HAP-1 (cell line): ENCODE measurements around the gene ATF5.

ENCODE experiments used
- DNase-seq, 2 experiments: peaks; one replicate each; pipeline ENCODE4 v3.0.0-alpha.2; 2016 to 2020; ENCODE audit warnings: low spot score in 2 of 2
- H3K27me3 ChIP-seq: fragments of 250-450 bp; sonication (Bioruptor Pico); 2 replicates; pipeline ENCODE4 v1.5.1; 2020; ENCODE audit warnings: low read depth, mild to moderate bottlenecking, moderate library complexity
- H3K36me3 ChIP-seq: fragments of 250-450 bp; sonication (Bioruptor Pico); replicated peaks from 2 replicates; pipeline ENCODE4 v1.5.1; 2020; ENCODE audit warnings: mild to moderate bottlenecking
- H3K4me1 ChIP-seq: fragments of 250-450 bp; sonication (Bioruptor Pico); 2 replicates; pipeline ENCODE4 v1.5.1; 2020; ENCODE audit warnings: mild to moderate bottlenecking
- H3K4me3 ChIP-seq: fragments of 250-450 bp; sonication (Bioruptor Pico); 2 replicates; pipeline ENCODE4 v1.5.1; 2020; ENCODE audit warnings: mild to moderate bottlenecking, moderate library complexity
- H3K9me3 ChIP-seq: fragments of 250-450 bp; sonication (Bioruptor Pico); 2 replicates; pipeline ENCODE4 v1.5.1; 2020; ENCODE audit warnings: mild to moderate bottlenecking, moderate library complexity
- in situ Hi-C: fragments of 300-500 bp; cut with MboI; formaldehyde crosslinking; loops from 3 replicates; pipeline ENCODE4 v1.14.3; 2020; ENCODE audit warnings: low sequenced_read_pairs, inconsistent platforms, mixed read lengths

The ATF5 gene

DNA sequence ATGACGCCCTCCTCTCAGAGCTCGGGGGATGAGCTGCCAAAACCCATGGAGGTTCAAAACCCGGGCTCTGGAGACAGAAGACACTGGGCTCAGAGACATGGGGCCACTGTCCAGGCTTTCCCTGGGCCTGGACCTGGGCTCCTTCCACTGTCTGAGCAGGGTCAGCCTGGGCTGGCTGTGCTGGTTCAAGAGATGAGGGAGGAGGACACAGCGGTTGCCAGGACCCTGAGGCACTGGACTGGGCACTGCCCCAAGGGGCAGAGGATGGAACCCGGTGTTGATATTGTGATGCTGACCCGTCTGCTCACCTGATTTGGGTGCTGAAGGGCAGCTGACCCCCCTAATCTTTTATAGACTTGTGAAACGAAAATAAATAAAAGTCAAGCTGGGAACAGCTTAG lies 46.0 kb downstream of the ATF5 start:
- no peaks in the 10 kb centered on the region for H3K4me1 ChIP-seq
- H3K27me3 ChIP-seq = no peaks in the 10 kb centered on the region
- no peak overlapping the region for H3K4me3 ChIP-seq
- DNase-seq = no peak
- in situ Hi-C loops = no loop called here
- H3K9me3 ChIP-seq = no peaks in the 10 kb centered on the region
- H3K36me3 ChIP-seq = no peaks in the 10 kb centered on the region

DNA sequence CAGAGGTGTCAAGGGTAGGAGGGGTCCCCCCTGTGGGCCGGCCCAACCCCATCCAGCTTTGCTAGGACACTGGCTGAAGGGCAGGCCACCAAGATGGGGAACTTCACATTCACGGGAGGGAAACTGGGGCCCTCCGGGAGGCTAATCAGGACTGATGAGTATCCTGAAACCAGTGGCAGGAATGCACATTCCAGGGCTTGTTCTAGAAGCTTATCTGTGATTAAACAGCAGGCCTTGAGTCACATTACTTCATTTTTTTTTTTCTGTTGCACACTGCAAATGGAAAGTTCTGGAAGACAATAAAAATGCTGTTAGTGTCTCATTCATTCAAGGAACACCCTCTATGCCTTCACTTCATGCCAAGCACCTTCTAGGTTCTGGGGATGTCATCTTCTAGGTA lies 47.5 kb downstream of the ATF5 start:
- in situ Hi-C loops = no loop called here
- Histone ChIP-seq H3K27me3 (no peaks in the 10 kb centered on the region), H3K4me1 (no peaks in the 10 kb centered on the region), H3K36me3 (no peaks in the 10 kb centered on the region), H3K4me3 (no peak overlapping the region), H3K9me3 (no peaks in the 10 kb centered on the region)
- no peak for DNase-seq

DNA sequence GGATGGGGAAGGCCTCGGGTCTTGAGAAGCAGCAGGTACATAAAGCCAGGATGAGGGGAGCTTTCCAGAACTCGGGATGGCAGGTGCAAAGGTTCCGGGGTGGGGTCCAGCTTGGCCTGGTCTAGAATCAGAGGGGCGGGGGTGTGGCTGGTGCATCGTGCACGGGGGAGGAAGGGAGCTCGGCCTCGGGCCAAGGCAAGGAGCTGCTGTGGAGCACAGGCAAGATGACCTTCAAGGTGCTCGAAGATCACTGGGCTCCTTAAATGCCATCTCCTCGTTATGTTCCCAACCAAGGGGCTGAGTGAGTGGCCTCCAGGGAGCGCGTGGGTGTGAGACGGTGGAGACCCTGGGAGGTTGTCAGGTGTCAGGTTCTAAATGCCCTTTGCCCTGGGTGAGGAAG lies 48.1 kb downstream of the ATF5 start:
- Histone ChIP-seq H3K36me3 (no peaks in the 10 kb centered on the region), H3K27me3 (no peaks in the 10 kb centered on the region), H3K4me1 (no peaks in the 10 kb centered on the region), H3K9me3 (no peaks in the 10 kb centered on the region), H3K4me3 (no peak overlapping the region)
- no peak for DNase-seq
- in situ Hi-C loops = no loop called here

- H3K36me3 ChIP-seq = no peaks in the 10 kb centered on the region
- H3K4me1 ChIP-seq = no peaks in the 10 kb centered on the region
- H3K27me3 ChIP-seq = no peaks in the 10 kb centered on the region
- no peaks in the 10 kb centered on the region for H3K9me3 ChIP-seq
- DNase-seq = no peak
- H3K4me3 ChIP-seq = no peak overlapping the region
- in situ Hi-C loops = no loop called here
These were observed 48.9 kb downstream of the ATF5 start for GRCh38 chr19:49977881-49978280.

- H3K4me3 ChIP-seq = no peak overlapping the region
- in situ Hi-C loops = no loop called here
- no peak for DNase-seq
These were observed 49.3 kb downstream of the ATF5 start for GRCh38 chr19:49978324-49978723.

GRCh38 chr19:49981603-49982593 lies 52.9 kb downstream of the ATF5 start:
- Histone ChIP-seq H3K9me3 (no peaks in the 10 kb centered on the region), H3K36me3 (no peaks in the 10 kb centered on the region), H3K4me1 (no peaks in the 10 kb centered on the region), H3K4me3 (no peak overlapping the region), H3K27me3 (no peaks in the 10 kb centered on the region)
- no peak for DNase-seq
- in situ Hi-C loops = loop anchor here (5.0 kb wide), 1 partner anchor 45 kb away; no protein-coding TSS in a partner anchor

More at GRCh38 chr19:49978324-49978723, 49.3 kb downstream of the ATF5 start:
- Histone ChIP-seq H3K9me3 (no peaks in the 10 kb centered on the region), H3K36me3 (no peaks in the 10 kb centered on the region), H3K27me3 (no peaks in the 10 kb centered on the region), H3K4me1 (no peaks in the 10 kb centered on the region)
